ENCODE data around the gene JAKMIP2.

GRCh38 chr5:147611483-147611882 is 171.0 kb downstream of the JAKMIP2 start:
- TF ChIP-seq CTCF (IDR thresholded peaks at IDR 0.05) = no peak
- no peak for TF ChIP-seq MEF2A (IDR thresholded peaks at IDR 0.05; ENCODE audit: borderline replicate concordance, low read depth)
- no peak for TF ChIP-seq GABPA (IDR thresholded peaks at IDR 0.05; ENCODE audit: low read depth)
- TF ChIP-seq RFX5 (IDR thresholded peaks at IDR 0.05; ENCODE audit: low read length) = no peak
- TF ChIP-seq POLR2AphosphoS5 (IDR thresholded peaks at IDR 0.05; ENCODE audit: low read depth, low read length) = no peak
- no peak for TF ChIP-seq JUND (IDR thresholded peaks at IDR 0.05)
- TF ChIP-seq EZH2phosphoT487 (IDR thresholded peaks at IDR 0.05; ENCODE audit: borderline replicate concordance, low read depth) = no peak
